Liver (tissue), 9 donors: Measurements from ENCODE around the gene SLC51A. TPM values are rescaled to one million over a fixed set of nuclear protein-coding genes. Genes with fewer than 3 reads are reported as not detected.

ENCODE experiments used
- DNase-seq: peaks from one replicate; pipeline ENCODE4 v3.0.0-alpha.2; 2017; ENCODE audit warnings: low spot score
- H3K27ac ChIP-seq, 2 donors: one replicate each; pipeline ENCODE4 v1.7.0; 2013; ENCODE audit warnings: inconsistent platforms in 2 of 2, low read length in 2 of 2, control low read depth in 1 of 2, low read depth in 1 of 2, mild to moderate bottlenecking in 1 of 2
- H3K27me3 ChIP-seq, 4 donors: one replicate each; pipeline versions ENCODE4 v1.6.1 to v1.7.0; 2013; ENCODE audit warnings: low read length in 3 of 4, inconsistent platforms in 1 of 4, mild to moderate bottlenecking in 1 of 4, moderate library complexity in 1 of 4; ENCODE audit not compliant: control insufficient read depth in 4 of 4, insufficient read depth in 4 of 4
- H3K36me3 ChIP-seq, 4 donors: one replicate each; pipeline versions ENCODE4 v1.6.1 to v1.7.0; 2013; ENCODE audit warnings: low read length in 3 of 4, mild to moderate bottlenecking in 3 of 4, low read depth in 1 of 4, moderate library complexity in 1 of 4; ENCODE audit not compliant: control insufficient read depth in 4 of 4, insufficient read depth in 3 of 4
- H3K4me1 ChIP-seq, 4 donors: one replicate each; pipeline versions ENCODE4 v1.6.1 to v1.7.0; 2013; ENCODE audit warnings: low read length in 3 of 4, mild to moderate bottlenecking in 3 of 4, moderate library complexity in 1 of 4; ENCODE audit not compliant: control insufficient read depth in 4 of 4, insufficient read depth in 4 of 4
- H3K4me3 ChIP-seq, 3 donors: one replicate each; pipeline versions ENCODE4 v1.6.1 to v1.7.0; 2013; ENCODE audit warnings: low read length in 3 of 3, control low read depth in 1 of 3, low read depth in 1 of 3, mild to moderate bottlenecking in 1 of 3
- H3K9ac ChIP-seq, 2 donors: one replicate each; pipeline ENCODE4 v1.7.0; 2013; ENCODE audit warnings: low read length in 2 of 2, mild to moderate bottlenecking in 2 of 2, moderate library complexity in 2 of 2, control low read depth in 1 of 2, low read depth in 1 of 2
- H3K9me3 ChIP-seq, 4 donors: one replicate each; pipeline versions ENCODE4 v1.6.1 to v1.7.0; 2013; ENCODE audit warnings: low read length in 3 of 4; ENCODE audit not compliant: control insufficient read depth in 4 of 4
- EGR1 ChIP-seq, 2 donors: IDR thresholded peaks; 2 replicates each; pipeline ENCODE4 v1.6.1; 2016 to 2018; ENCODE audit warnings: antibody characterized with exemption in 2 of 2, low read depth in 2 of 2
- FOXA1 ChIP-seq: IDR thresholded peaks from 2 replicates; pipeline ENCODE4 v1.6.1; 2016; ENCODE audit warnings: antibody characterized with exemption
- FOXA2 ChIP-seq: IDR thresholded peaks from 2 replicates; pipeline ENCODE4 v1.6.1; 2016; ENCODE audit warnings: antibody characterized with exemption
- GABPA ChIP-seq, 2 donors: IDR thresholded peaks in 1 of 2; conservative IDR thresholded peaks in 1 of 2; 2 replicates each; pipeline ENCODE4 v1.6.1; 2016; ENCODE audit warnings: antibody characterized with exemption in 2 of 2, mild to moderate bottlenecking in 1 of 2, moderate library complexity in 1 of 2
- HNF4A ChIP-seq, 2 donors: conservative IDR thresholded peaks; 2 replicates each; pipeline ENCODE4 v1.6.1; 2016; ENCODE audit warnings: antibody characterized with exemption in 2 of 2, mild to moderate bottlenecking in 2 of 2
- JUND ChIP-seq, 2 donors: IDR thresholded peaks; 2 replicates each; pipeline ENCODE4 v1.6.1; 2016; ENCODE audit warnings: antibody characterized with exemption in 2 of 2
- NR2F2 ChIP-seq: IDR thresholded peaks from 2 replicates; pipeline ENCODE4 v1.6.1; 2016; ENCODE audit warnings: antibody characterized with exemption
- RAD21 ChIP-seq, 2 donors: IDR thresholded peaks; 2 replicates each; pipeline ENCODE4 v1.6.1; 2016; ENCODE audit warnings: antibody characterized with exemption in 2 of 2, mild to moderate bottlenecking in 2 of 2
- RXRA ChIP-seq, 2 donors: IDR thresholded peaks; 2 replicates each; pipeline ENCODE4 v1.6.1; 2017 to 2018; ENCODE audit warnings: antibody characterized with exemption in 2 of 2, mild to moderate bottlenecking in 1 of 2
- SP1 ChIP-seq: IDR thresholded peaks from 2 replicates; pipeline ENCODE4 v1.6.1; 2018; ENCODE audit warnings: antibody characterized with exemption, mild to moderate bottlenecking
- TAF1 ChIP-seq: conservative IDR thresholded peaks from 2 replicates; pipeline ENCODE4 v1.6.1; 2016; ENCODE audit warnings: antibody characterized with exemption, mild to moderate bottlenecking
- YY1 ChIP-seq: IDR thresholded peaks from 2 replicates; pipeline ENCODE4 v1.6.1; 2016; ENCODE audit warnings: antibody characterized with exemption, mild to moderate bottlenecking
- WGBS: extraction: QIAGEN DNeasy Blood & Tissue Kit; methylation state at CpG from one replicate; pipeline ENCODE4 v1.1.7; 2013; 5-methylcytosine and 5-hydroxymethylcytosine counted together
- polyA plus RNA-seq, 2 donors: library from polyadenylated mRNA; stranded (reverse) in 1 of 2; unstranded in 1 of 2; fragments of 200-250 nt in 1 of 2; fragments of >200 nt in 1 of 2; fragmentation: Nextera tagmentation in 1 of 2; extraction: Ambion mirVana in 1 of 2; gene quantifications; one replicate each; pipeline versions ENCODE4 v1.2.1 to v1.2.3, GENCODE V29; 2013 to 2015
- total RNA-seq, 2 donors: library from RNA; depleted of rRNA; stranded (reverse); fragments of >200 nt; gene quantifications; one replicate each; pipeline ENCODE4 v1.2.3, GENCODE V29; 2014
- TF ChIP-seq, protein P1 (sequence below): IDR thresholded peaks from 2 replicates; pipeline ENCODE4 v1.6.1; 2016; ENCODE audit warnings: antibody characterized with exemption
- TF ChIP-seq, protein P2 (sequence below): fragments of 150-350 bp; IDR thresholded peaks from 2 replicates; pipeline ENCODE4 v1.5.1; 2017; ENCODE audit warnings: improper control_type of control experiment, low read depth, low read length; ENCODE audit not compliant: missing input control
- TF ChIP-seq, protein P3 (sequence below): IDR thresholded peaks from 2 replicates; pipeline ENCODE4 v1.6.1; 2016; ENCODE audit warnings: antibody characterized with exemption, mild to moderate bottlenecking
- donor health status: healthy.
- donor health status: healthy.
- donor health status: healthy.
- donor health status: healthy.
- donor health status: healthy.

The SLC51A gene
- total RNA-seq, result 10 to 100 TPM; 19.9 to 52.5 TPM
- 10 to 100 TPM; 41.3 to 50.8 TPM for polyA plus RNA-seq

DNA sequence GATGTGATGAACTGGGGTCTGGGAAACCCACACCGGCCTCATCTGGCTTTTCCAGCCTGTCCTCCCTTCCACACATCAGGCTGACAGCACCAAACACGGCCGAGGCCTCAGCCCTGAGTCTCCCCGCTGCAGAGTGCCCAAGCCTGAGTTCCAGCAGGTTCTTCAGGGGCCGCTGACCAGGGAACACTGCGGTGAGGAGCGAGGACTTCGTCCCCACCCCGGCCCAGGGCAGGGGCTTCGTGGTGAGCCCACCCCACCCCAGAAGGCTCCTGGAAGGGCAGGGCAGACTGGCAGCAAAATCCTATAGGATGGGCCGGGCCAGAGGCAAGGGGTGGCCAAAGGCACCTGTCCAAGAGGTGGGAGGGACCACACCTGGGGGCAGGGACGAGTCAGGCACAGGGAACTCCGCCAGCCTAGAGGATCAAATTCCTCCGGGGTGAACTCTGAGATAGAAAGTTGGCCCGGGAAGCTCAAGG lies at the start of gene SLC51A:
SLC51A (plus strand) TSS at position 446 of the 476 bp plus-strand sequence. CDS start 179 bp downstream, outside the sequence.
- H3K9ac ChIP-seq, result peak within 1 kb of the TSS in 1 of 2 donors; percentile 60
- H3K27ac ChIP-seq, result peak within 1 kb of the TSS; percentile 61 to 75
- WGBS, result 26% methylated on average over 15 of the region's 15 CpGs

DNA sequence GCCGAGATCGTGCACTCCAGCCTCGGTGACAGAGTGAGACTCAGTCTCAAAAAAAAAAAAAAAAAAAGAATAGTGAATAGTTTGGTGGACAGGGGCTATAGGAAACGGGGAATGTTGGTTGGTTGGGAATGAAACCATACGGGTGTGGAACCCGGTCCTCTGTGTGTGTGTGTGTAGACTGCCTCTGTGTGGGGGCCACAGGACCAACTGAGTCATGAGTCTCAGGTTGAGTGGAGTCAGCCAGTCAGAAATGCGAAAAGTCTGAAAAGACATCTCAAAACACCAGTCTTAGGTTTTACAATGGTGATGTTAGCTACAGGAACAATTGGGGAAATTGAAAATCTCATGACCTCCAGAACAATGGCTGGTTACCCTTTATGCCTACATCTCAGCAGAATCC lies 49.6 kb upstream of the SLC51A start:
- TF ChIP-seq RXRA (IDR thresholded peaks at IDR 0.05), result no peak
- no peak for DNase-seq
- no peak overlapping the region for H3K9ac ChIP-seq
- H3K36me3 ChIP-seq, result no peaks in the 10 kb centered on the region
- no peaks in the 10 kb centered on the region for H3K9me3 ChIP-seq
- peaks cover 0 to 11% (median 8%) of the 10 kb centered on the region in 4 donors for H3K4me1 ChIP-seq
- H3K27me3 ChIP-seq, result no peaks in the 10 kb centered on the region
- WGBS, result 90% methylated on average over 7 of the region's 7 CpGs
- H3K27ac ChIP-seq, result no peak overlapping the region
- H3K4me3 ChIP-seq, result no peak overlapping the region

More for the DNA sequence above, at the start of gene SLC51A:
- no peaks in the 10 kb centered on the region for H3K27me3 ChIP-seq
- peak within 1 kb of the TSS; percentile 49 to 87 (median 68) for H3K4me3 ChIP-seq
- peak; percentile 51 for DNase-seq
- no peaks in the 10 kb centered on the region for H3K36me3 ChIP-seq
- H3K9me3 ChIP-seq, result no peaks in the 10 kb centered on the region
- no peak for TF ChIP-seq FOXA1
- no peak for TF ChIP-seq NR2F2
- peak; percentile 36 to 50 for TF ChIP-seq HNF4A (conservative IDR thresholded peaks at IDR 0.05)
- no peak for TF ChIP-seq RAD21 (IDR thresholded peaks at IDR 0.05)
- no peak for TF ChIP-seq TAF1
- TF ChIP-seq RXRA (IDR thresholded peaks at IDR 0.05), result peak in 1 of 2 donors; percentile 62
- peaks cover 20 to 49% (median 34%) of the 10 kb centered on the region in 4 donors for H3K4me1 ChIP-seq

DNA sequence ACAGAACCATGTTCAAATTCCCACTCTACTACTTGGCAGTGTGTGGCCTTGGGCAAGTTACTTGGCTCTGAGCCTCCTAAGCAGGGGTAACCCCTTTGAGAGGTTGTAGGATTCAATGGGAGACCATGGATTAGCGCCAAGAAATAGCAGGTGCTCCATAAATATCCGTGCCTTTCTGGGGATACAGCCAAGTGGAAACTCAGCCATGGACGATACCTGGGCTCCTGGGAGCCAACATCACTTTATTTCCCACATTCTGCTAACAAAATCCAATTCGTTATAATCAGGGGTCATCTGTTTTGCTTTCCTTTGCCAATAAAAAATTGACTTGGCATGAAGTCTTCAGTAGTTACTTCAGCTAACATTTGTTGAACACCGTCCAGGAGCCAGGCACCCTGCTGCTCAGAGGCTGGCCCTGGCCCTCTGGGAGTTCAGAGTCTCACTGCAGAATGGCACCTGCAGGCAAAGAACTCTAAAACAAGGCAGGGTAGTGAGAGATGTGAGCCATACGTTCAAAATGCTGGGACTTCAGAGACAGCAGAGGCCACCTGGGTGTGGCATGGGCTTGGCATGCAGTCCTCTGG lies 47.4 kb upstream of the SLC51A start:
- 35% methylated on average over 6 of the region's 6 CpGs for WGBS
- TF ChIP-seq HNF4A (conservative IDR thresholded peaks at IDR 0.05) (peak in 1 of 2 donors; percentile 13), FOXA1 (no peak)
- no peaks in the 10 kb centered on the region for H3K27me3 ChIP-seq
- DNase-seq, result no peak
- no peaks in the 10 kb centered on the region for H3K9me3 ChIP-seq
- H3K9ac ChIP-seq, result no peak overlapping the region
- peaks cover 0 to 10% (median 7%) of the 10 kb centered on the region in 4 donors for H3K4me1 ChIP-seq
- no peak overlapping the region for H3K27ac ChIP-seq
- no peaks in the 10 kb centered on the region for H3K36me3 ChIP-seq
- no peak overlapping the region for H3K4me3 ChIP-seq

DNA sequence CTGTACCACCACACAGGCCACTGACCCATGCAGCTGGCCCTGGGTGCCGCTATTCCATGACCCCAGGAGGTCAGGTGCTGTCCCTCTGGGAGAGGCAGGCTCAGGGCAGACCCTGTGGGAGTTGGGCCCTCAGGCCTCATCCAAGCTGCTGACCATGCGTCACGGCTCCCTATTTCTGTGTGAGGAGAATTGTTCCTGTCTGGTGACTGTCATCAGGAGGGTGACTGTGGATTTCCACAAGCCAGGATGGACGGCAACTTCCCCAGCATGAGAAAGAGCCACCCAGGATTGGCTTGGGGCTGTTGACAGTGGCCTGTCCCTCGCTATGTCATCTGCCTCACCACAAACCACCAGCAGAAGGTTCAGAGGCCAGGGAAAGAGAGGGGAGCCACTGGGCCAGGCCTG lies 46.5 kb upstream of the SLC51A start:
- H3K4me1 ChIP-seq, result peaks cover 0 to 8% (median 6%) of the 10 kb centered on the region in 4 donors
- no peak overlapping the region for H3K27ac ChIP-seq
- no peak overlapping the region for H3K9ac ChIP-seq
- DNase-seq, result no peak
- H3K4me3 ChIP-seq, result no peak overlapping the region
- H3K36me3 ChIP-seq, result no peaks in the 10 kb centered on the region
- no peaks in the 10 kb centered on the region for H3K27me3 ChIP-seq
- no peaks in the 10 kb centered on the region for H3K9me3 ChIP-seq
- whole genome bisulfite sequencing, result 93% methylated on average over 5 of the region's 5 CpGs
- TF ChIP-seq FOXA1, result no peak
- no peak for TF ChIP-seq NR2F2
- TF ChIP-seq, protein P1, sequence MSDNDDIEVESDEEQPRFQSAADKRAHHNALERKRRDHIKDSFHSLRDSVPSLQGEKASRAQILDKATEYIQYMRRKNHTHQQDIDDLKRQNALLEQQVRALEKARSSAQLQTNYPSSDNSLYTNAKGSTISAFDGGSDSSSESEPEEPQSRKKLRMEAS, result no peak
- TF ChIP-seq, protein P2, sequence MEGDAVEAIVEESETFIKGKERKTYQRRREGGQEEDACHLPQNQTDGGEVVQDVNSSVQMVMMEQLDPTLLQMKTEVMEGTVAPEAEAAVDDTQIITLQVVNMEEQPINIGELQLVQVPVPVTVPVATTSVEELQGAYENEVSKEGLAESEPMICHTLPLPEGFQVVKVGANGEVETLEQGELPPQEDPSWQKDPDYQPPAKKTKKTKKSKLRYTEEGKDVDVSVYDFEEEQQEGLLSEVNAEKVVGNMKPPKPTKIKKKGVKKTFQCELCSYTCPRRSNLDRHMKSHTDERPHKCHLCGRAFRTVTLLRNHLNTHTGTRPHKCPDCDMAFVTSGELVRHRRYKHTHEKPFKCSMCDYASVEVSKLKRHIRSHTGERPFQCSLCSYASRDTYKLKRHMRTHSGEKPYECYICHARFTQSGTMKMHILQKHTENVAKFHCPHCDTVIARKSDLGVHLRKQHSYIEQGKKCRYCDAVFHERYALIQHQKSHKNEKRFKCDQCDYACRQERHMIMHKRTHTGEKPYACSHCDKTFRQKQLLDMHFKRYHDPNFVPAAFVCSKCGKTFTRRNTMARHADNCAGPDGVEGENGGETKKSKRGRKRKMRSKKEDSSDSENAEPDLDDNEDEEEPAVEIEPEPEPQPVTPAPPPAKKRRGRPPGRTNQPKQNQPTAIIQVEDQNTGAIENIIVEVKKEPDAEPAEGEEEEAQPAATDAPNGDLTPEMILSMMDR, result no peak
- no peak for TF ChIP-seq EGR1 (IDR thresholded peaks at IDR 0.05; ENCODE audit: low read depth in 2 of 2)
- no peak for TF ChIP-seq JUND (IDR thresholded peaks at IDR 0.05)
- no peak for TF ChIP-seq FOXA2
- TF ChIP-seq GABPA (IDR thresholded peaks at IDR 0.05 in 1 of 2, conservative IDR thresholded peaks at IDR 0.05 in 1 of 2), result no peak
- TF ChIP-seq, protein P3, sequence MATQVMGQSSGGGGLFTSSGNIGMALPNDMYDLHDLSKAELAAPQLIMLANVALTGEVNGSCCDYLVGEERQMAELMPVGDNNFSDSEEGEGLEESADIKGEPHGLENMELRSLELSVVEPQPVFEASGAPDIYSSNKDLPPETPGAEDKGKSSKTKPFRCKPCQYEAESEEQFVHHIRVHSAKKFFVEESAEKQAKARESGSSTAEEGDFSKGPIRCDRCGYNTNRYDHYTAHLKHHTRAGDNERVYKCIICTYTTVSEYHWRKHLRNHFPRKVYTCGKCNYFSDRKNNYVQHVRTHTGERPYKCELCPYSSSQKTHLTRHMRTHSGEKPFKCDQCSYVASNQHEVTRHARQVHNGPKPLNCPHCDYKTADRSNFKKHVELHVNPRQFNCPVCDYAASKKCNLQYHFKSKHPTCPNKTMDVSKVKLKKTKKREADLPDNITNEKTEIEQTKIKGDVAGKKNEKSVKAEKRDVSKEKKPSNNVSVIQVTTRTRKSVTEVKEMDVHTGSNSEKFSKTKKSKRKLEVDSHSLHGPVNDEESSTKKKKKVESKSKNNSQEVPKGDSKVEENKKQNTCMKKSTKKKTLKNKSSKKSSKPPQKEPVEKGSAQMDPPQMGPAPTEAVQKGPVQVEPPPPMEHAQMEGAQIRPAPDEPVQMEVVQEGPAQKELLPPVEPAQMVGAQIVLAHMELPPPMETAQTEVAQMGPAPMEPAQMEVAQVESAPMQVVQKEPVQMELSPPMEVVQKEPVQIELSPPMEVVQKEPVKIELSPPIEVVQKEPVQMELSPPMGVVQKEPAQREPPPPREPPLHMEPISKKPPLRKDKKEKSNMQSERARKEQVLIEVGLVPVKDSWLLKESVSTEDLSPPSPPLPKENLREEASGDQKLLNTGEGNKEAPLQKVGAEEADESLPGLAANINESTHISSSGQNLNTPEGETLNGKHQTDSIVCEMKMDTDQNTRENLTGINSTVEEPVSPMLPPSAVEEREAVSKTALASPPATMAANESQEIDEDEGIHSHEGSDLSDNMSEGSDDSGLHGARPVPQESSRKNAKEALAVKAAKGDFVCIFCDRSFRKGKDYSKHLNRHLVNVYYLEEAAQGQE, result no peak
- no peak for TF ChIP-seq RAD21 (IDR thresholded peaks at IDR 0.05)
- TF ChIP-seq SP1, result no peak
- TF ChIP-seq YY1, result no peak
- TF ChIP-seq HNF4A (conservative IDR thresholded peaks at IDR 0.05), result no peak
- TF ChIP-seq RXRA (IDR thresholded peaks at IDR 0.05), result no peak
